Gastroesophageal sphincter (tissue), 4 donors: ENCODE data around the gene FLRT2. TPM values are rescaled to one million over a fixed set of nuclear protein-coding genes. Genes with fewer than 3 reads are reported as not detected.

Source experiments
- ATAC-seq: fragments of 150-250 bp; one replicate; pipeline ENCODE4 v1.9.1; 2016; ENCODE audit warnings: mild to moderate bottlenecking, moderate library complexity
- H3K27ac ChIP-seq, 4 donors: fragments of 200-600 bp; sonication (generic) in 3 of 4; 1 replicate in 3 of 4; 2 replicates in 1 of 4; pipeline ENCODE4 v1.5.1; 2016 to 2019
- H3K27me3 ChIP-seq: fragments of 200-600 bp; sonication (generic); one replicate; pipeline ENCODE4 v1.5.1; 2019
- H3K36me3 ChIP-seq, 2 donors: fragments of 200-600 bp; sonication (generic); one replicate each; pipeline ENCODE4 v1.5.1; 2019; ENCODE audit warnings: control low read depth in 1 of 2
- H3K4me1 ChIP-seq, 3 donors: fragments of 200-600 bp; sonication (generic); 1 replicate in 2 of 3; 2 replicates in 1 of 3; pipeline ENCODE4 v1.5.1; 2016 to 2019; ENCODE audit warnings: control low read depth in 2 of 3
- H3K4me3 ChIP-seq, 2 donors: fragments of 200-600 bp; sonication (generic); one replicate each; pipeline ENCODE4 v1.5.1; 2019; ENCODE audit warnings: mild to moderate bottlenecking in 1 of 2, moderate library complexity in 1 of 2
- H3K9me3 ChIP-seq, 3 donors: fragments of 200-600 bp; sonication (generic); one replicate each; pipeline ENCODE4 v1.5.1; 2017 to 2019; ENCODE audit warnings: control low read depth in 2 of 3
- EP300 ChIP-seq: sonication (generic); formaldehyde crosslinking; IDR thresholded peaks from one replicate; pipeline ENCODE4 v1.6.1; 2017; ENCODE audit warnings: antibody characterized with exemption, mild to moderate bottlenecking
- POLR2A ChIP-seq, 2 donors: fragments of 450-650 bp; IDR thresholded peaks; one replicate each; pipeline ENCODE4 v1.6.1; 2017; ENCODE audit warnings: antibody characterized with exemption in 2 of 2, mild to moderate bottlenecking in 2 of 2, moderate library complexity in 1 of 2
- POLR2AphosphoS5 ChIP-seq: sonication (generic); formaldehyde crosslinking; IDR thresholded peaks from one replicate; pipeline ENCODE4 v1.6.1; 2017; ENCODE audit warnings: antibody characterized with exemption
- WGBS, 2 donors: methylation state at CpG; one replicate each; pipeline ENCODE4 v1.1.5; 2018; ENCODE audit warnings: low coverage in 1 of 2; 5-methylcytosine and 5-hydroxymethylcytosine counted together
- total RNA-seq, 4 donors: library from RNA; depleted of rRNA; stranded (reverse); fragments of >200 nt; gene quantifications; one replicate each; pipeline ENCODE4 v1.1.0, GENCODE V29; 2016
- TF ChIP-seq, protein P1 (sequence below), 4 experiments: fragments of 200-600 bp in 2 of 4; fragments of 450-650 bp in 2 of 4; sonication (generic) in 1 of 4; IDR thresholded peaks; one replicate each; pipeline ENCODE4 v1.5.1; 2017 to 2019; ENCODE audit warnings: antibody characterized with exemption in 4 of 4, mild to moderate bottlenecking in 2 of 4, moderate library complexity in 2 of 4

Gene FLRT2
- total RNA-seq, 4 donors from 2014 or later: 9.2 to 30.8 (median 16.4) TPM

DNA sequence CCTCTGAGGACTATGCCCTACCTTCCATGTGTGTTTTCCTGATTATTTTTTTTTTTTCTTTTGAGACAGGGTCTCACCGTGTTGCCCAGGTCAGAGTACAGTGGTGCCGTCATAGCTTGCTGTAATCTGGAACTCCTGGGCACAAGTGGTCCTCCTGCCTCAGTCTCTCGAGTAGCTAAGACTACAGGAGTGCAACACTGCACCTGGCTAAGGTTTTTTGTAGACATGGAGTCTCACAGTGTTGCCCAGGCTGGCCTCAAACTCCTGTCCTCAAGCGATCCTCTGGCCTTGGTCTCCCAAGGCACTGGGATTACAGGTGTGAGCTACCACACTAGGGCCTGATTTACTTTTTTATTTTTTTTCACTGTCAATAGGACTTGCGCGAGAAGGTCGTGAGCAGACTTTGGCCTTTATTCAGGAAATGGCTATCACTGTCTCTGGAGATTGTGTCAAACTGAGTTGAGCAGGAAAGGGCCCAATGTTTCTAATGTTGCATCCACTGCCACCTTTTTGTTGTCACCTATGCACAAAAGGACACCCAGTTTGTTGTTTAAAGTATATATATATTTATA, 47.7 kb downstream of the FLRT2 start:
- no peaks in the 10 kb centered on the region for H3K27me3 ChIP-seq
- 81 to 88% methylated on average over 4 to 7 of the region's 7 CpGs for WGBS, 2 donors
- peaks cover 0 to 15% (median 0%) of the 10 kb centered on the region in 3 donors for H3K4me1 ChIP-seq
- no peak overlapping the region for H3K4me3 ChIP-seq
- no peak overlapping the region for H3K27ac ChIP-seq
- no peak for ATAC-seq
- H3K36me3 ChIP-seq: no peaks in the 10 kb centered on the region
- no peaks in the 10 kb centered on the region for H3K9me3 ChIP-seq
- TF ChIP-seq, protein P1, sequence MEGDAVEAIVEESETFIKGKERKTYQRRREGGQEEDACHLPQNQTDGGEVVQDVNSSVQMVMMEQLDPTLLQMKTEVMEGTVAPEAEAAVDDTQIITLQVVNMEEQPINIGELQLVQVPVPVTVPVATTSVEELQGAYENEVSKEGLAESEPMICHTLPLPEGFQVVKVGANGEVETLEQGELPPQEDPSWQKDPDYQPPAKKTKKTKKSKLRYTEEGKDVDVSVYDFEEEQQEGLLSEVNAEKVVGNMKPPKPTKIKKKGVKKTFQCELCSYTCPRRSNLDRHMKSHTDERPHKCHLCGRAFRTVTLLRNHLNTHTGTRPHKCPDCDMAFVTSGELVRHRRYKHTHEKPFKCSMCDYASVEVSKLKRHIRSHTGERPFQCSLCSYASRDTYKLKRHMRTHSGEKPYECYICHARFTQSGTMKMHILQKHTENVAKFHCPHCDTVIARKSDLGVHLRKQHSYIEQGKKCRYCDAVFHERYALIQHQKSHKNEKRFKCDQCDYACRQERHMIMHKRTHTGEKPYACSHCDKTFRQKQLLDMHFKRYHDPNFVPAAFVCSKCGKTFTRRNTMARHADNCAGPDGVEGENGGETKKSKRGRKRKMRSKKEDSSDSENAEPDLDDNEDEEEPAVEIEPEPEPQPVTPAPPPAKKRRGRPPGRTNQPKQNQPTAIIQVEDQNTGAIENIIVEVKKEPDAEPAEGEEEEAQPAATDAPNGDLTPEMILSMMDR (IDR thresholded peaks at IDR 0.05): no peak
- TF ChIP-seq EP300 (no peak), POLR2AphosphoS5 (no peak), POLR2A (IDR thresholded peaks at IDR 0.05) (no peak)

DNA sequence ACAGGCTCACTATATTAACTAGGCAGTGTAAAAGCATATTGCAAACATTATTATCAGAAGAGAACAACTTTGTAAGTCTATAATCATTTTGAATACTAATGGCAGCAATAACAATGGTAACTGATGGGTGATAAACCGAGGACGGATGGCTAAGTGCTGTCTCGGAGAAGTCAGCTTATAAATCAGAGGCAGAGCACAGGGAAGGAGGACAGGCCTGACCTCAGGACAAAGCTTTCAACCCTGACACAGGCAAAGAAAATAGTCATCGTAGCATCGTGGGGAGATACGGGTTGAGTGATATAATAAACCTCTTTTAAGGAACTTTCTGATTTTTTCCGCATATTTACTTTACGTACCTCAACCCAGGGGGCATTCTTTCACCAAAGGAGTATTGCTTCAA, 48.4 kb downstream of the FLRT2 start:
- 84 to 90% methylated on average over 6 to 8 of the region's 8 CpGs for WGBS, 2 donors
- H3K4me1 ChIP-seq: peaks cover 0 to 15% (median 0%) of the 10 kb centered on the region in 3 donors
- no peaks in the 10 kb centered on the region for H3K36me3 ChIP-seq
- TF ChIP-seq POLR2A (IDR thresholded peaks at IDR 0.05) (no peak), POLR2AphosphoS5 (no peak), EP300 (no peak)
- TF ChIP-seq, protein P1 (IDR thresholded peaks at IDR 0.05): no peak
- ATAC-seq: no peak
- no peak overlapping the region for H3K4me3 ChIP-seq
- H3K27ac ChIP-seq: no peak overlapping the region
- H3K27me3 ChIP-seq: no peaks in the 10 kb centered on the region
- H3K9me3 ChIP-seq: no peaks in the 10 kb centered on the region

DNA sequence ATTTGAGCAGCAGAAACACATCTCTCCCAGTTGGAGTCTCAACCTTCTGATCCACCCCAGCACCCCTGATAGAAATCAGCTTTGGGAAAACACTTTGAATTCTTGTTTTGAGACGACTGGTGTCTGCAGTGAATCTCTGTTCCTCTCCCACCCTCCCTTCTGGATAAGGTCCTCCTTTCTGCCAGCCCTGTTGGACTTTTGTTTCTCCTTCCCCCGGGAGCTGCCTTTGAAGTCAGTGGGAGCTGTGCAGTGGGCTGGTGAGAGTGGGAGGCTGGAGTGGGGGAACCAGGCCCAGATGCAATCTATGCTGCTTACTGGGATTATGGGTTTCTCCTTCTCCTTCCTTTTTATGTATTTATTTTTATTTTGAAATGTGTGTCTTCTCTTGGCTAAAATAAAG, 49.0 kb downstream of the FLRT2 start:
- no peak overlapping the region for H3K27ac ChIP-seq
- TF ChIP-seq, protein P1 (IDR thresholded peaks at IDR 0.05): no peak
- TF ChIP-seq POLR2AphosphoS5 (no peak), EP300 (no peak), POLR2A (IDR thresholded peaks at IDR 0.05) (no peak)
- no peaks in the 10 kb centered on the region for H3K36me3 ChIP-seq
- peaks cover 0 to 21% (median 0%) of the 10 kb centered on the region in 3 donors for H3K4me1 ChIP-seq
- H3K9me3 ChIP-seq: no peaks in the 10 kb centered on the region
- no peak overlapping the region for H3K4me3 ChIP-seq
- no peak for ATAC-seq
- WGBS, 2 donors: 59 to 66% methylated on average over 2 of the region's 2 CpGs
- no peaks in the 10 kb centered on the region for H3K27me3 ChIP-seq

DNA sequence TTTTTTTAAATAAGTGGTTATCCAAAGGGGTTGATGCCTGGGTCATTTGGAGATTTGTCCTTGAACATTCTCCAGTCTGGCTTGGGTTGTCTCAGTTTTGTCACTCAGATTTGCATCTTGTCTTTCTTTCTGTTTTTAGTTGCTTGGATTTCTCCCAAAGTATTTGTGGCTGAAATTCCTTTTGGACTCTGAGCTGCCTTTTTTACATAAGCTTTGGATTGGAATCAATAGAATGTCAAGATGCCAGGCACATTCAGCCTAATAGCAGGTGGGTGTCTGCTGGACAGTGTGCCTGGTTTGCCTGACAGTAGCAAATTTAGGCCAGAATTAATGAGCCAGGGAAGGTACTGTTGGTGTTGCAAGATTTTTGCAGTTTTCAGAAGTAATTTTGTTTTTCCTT, 50.0 kb downstream of the FLRT2 start:
- no peaks in the 10 kb centered on the region for H3K36me3 ChIP-seq
- no peak overlapping the region for H3K4me3 ChIP-seq
- H3K9me3 ChIP-seq: no peaks in the 10 kb centered on the region
- no peaks in the 10 kb centered on the region for H3K27me3 ChIP-seq
- no peak for TF ChIP-seq POLR2A (IDR thresholded peaks at IDR 0.05)
- no peak for TF ChIP-seq EP300
- TF ChIP-seq, protein P1 (IDR thresholded peaks at IDR 0.05): no peak
- TF ChIP-seq POLR2AphosphoS5: no peak
- peaks cover 0 to 20% (median 0%) of the 10 kb centered on the region in 3 donors for H3K4me1 ChIP-seq
- no peak for ATAC-seq
- no peak overlapping the region for H3K27ac ChIP-seq

DNA sequence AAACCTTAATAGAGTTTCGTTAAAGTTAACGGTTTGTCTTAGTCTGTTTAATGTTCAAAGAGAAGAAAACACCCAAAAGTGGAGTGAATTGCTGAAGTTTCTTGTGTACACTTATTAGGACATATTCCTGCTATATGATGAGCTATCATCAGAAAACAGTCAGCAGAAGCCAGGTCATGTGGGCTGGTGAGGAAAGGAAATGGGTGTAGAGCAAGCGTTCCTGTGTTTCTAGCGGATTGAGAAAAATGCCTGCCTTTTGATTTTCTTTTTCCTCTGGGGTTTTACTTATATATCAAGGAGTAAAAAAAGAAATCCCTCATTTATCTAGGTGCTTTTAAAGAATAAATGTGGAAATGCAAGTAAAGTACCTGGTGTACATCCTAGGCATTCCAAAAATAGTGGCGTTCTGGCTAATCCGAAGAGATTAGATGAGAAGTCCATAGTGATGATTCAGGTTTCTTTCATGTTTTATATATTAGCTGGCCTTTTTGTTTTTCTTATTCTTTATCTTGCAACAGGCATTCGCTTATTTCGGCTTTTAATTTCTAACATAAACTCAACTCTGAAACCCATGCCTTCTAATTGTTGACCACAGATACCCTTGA, 50.7 kb downstream of the FLRT2 start:
- H3K27ac ChIP-seq: no peak overlapping the region
- WGBS, 2 donors: 78 to 86% methylated on average over 8 of the region's 8 CpGs

More for the DNA sequence above, 50.7 kb downstream of the FLRT2 start:
- ATAC-seq: no peak
- no peaks in the 10 kb centered on the region for H3K27me3 ChIP-seq
- H3K4me1 ChIP-seq: peaks cover 0 to 16% (median 0%) of the 10 kb centered on the region in 3 donors
- no peaks in the 10 kb centered on the region for H3K36me3 ChIP-seq
- H3K9me3 ChIP-seq: no peaks in the 10 kb centered on the region
- no peak for TF ChIP-seq EP300
- no peak for TF ChIP-seq POLR2A (IDR thresholded peaks at IDR 0.05)
- TF ChIP-seq POLR2AphosphoS5: no peak
- H3K4me3 ChIP-seq: no peak overlapping the region
